BE2C (cell line): ENCODE measurements around the gene LAMC2.

Experiments used
- DNase-seq: peaks from one replicate; pipeline ENCODE4 v3.0.0-alpha.2; 2020
- H3K27me3 ChIP-seq: fragments of 250-450 bp; sonication (Bioruptor Pico); 2 replicates; pipeline ENCODE4 v1.5.1; 2020; ENCODE audit warnings: mild to moderate bottlenecking
- H3K36me3 ChIP-seq: fragments of 250-450 bp; sonication (Bioruptor Pico); 2 replicates; pipeline ENCODE4 v1.5.1; 2020; ENCODE audit warnings: mild to moderate bottlenecking
- H3K4me1 ChIP-seq: fragments of 250-450 bp; sonication (Bioruptor Pico); 2 replicates; pipeline ENCODE4 v1.5.1; 2020
- H3K4me3 ChIP-seq: 2 replicates; pipeline ENCODE4 v1.5.1; 2011; ENCODE audit warnings: low read depth, low read length
- H3K9me3 ChIP-seq: fragments of 250-450 bp; sonication (Bioruptor Pico); 2 replicates; pipeline ENCODE4 v1.5.1; 2020
- CTCF ChIP-seq: IDR thresholded peaks from 2 replicates; pipeline ENCODE4 v1.5.1; 2012; ENCODE audit warnings: mild to moderate bottlenecking, low read depth, low read length

LAMC2 gene

DNA sequence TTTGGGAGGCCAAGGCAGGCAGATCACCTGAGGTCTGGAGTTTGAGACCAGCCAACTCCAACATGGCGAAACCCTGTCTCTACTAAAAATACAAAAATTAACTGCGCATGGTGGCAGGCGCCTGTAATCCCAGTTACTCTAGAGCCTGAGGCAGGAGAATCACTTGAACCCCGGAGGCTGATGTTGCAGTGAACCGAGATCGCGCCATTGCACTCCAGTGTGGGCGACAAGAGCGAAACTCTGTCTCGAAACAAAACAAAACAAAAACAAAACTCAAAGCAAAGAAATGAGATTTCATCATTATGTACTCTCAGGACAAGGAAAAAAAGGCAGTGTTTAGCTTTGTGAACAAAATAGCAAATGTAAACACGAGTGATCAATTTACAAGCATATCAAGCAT, 61.0 kb downstream of the LAMC2 start:
- no peak for TF ChIP-seq CTCF
- Histone ChIP-seq H3K4me3 (no peak overlapping the region), H3K36me3 (no peaks in the 10 kb centered on the region; the same call in 1 of the 2 replicates)

GRCh38 chr1:183247484-183247883, 61.4 kb downstream of the LAMC2 start:
- Histone ChIP-seq H3K9me3 (no peaks in the 10 kb centered on the region), H3K36me3 (no peaks in the 10 kb centered on the region; the same call in 1 of the 2 replicates), H3K27me3 (no peaks in the 10 kb centered on the region), H3K4me1 (no peaks in the 10 kb centered on the region), H3K4me3 (no peak overlapping the region)
- TF ChIP-seq CTCF, result no peak
- DNase-seq, result no peak

More for the DNA sequence above, 61.0 kb downstream of the LAMC2 start:
- Histone ChIP-seq H3K9me3 (no peaks in the 10 kb centered on the region), H3K4me1 (no peaks in the 10 kb centered on the region), H3K27me3 (no peaks in the 10 kb centered on the region)
- no peak for DNase-seq

DNA sequence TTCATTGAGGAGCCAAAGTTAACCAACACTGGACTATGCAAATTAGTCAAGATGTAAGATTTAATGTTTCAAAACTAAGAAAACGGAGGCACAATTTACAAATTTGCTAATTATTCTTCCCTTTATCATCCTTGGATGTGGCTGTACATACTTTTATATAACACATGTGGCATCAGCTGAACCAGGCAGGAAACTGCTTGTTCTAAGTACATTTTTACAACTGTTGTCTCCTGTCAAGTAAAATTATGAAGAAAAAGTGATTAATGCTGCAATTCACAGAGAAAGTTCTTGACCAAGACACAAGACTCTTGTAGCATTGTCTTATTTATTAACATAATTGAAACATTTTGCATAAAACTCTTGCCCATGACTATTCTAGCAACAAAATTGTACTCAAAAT, 61.9 kb downstream of the LAMC2 start:
- no peak for DNase-seq
- Histone ChIP-seq H3K4me3 (no peak overlapping the region), H3K4me1 (no peaks in the 10 kb centered on the region), H3K27me3 (no peaks in the 10 kb centered on the region), H3K9me3 (no peaks in the 10 kb centered on the region), H3K36me3 (no peaks in the 10 kb centered on the region; the same call in 1 of the 2 replicates)
- TF ChIP-seq CTCF, result no peak

DNA sequence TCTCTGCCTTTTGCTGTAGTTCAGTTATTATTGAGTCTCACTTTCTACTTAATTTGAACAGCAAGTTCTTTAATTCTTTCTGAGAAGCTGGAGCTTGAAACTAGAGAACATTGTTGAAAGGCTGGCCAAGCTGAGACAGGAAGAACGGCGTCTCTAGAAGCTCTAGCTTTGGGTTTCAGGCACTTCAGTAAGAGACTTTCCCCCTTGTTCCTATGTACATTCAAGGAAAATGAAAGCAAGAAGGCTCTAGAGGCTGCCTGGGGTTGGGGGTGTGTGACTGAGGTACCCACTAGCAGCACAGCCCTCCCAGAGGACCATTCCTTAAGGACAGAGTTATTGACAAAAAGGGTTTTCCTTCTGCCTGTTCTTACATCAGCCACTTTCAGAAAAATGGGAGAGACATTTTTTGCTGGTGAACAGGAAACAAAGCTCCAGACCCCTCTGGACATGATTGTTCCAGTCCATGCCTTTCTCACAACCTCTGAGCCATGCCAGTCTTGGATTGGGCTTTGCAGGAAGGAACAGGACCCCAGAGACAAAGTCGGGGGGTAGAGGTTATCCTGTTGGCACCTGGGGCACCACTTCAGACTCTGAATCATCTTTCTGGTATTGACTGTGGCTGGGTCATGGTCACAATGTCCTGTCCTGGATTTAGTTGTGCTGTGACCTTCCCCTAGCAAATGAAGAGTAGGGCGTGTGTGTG, 63.1 kb downstream of the LAMC2 start:
- Histone ChIP-seq H3K36me3 (no peaks in the 10 kb centered on the region; the same call in 1 of the 2 replicates), H3K9me3 (no peaks in the 10 kb centered on the region), H3K27me3 (no peaks in the 10 kb centered on the region), H3K4me1 (no peaks in the 10 kb centered on the region), H3K4me3 (no peak overlapping the region)
- no peak for TF ChIP-seq CTCF
- no peak for DNase-seq

DNA sequence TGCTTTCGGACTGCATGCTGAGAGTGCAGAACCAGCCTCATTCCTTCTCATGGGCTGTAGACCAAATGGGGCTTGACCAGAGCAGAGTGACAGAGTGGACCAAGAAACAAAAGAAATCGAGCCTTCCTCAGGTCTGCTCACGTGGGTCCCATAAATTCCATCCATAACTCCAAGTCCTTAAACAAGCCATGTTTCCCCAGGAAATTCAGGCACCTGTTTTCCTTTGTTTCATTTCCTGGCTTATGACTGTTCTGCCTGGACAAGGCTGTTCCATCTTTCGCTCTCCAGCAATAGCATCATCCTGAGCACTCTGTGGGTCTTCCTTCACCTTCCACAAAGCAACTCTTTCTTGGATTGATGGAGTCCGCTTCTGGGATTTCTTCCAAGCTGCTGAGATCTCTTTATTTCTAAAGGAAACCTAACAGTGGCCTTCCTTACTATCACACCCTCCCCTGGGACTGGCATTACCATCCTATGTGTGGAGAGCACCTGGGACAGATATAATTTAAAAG, 63.9 kb downstream of the LAMC2 start:
- no peak overlapping the region for H3K4me3 ChIP-seq
- no peaks in the 10 kb centered on the region for H3K4me1 ChIP-seq
- H3K27me3 ChIP-seq, result no peaks in the 10 kb centered on the region
- H3K9me3 ChIP-seq, result no peaks in the 10 kb centered on the region
- H3K36me3 ChIP-seq, result no peaks in the 10 kb centered on the region; the same call in 1 of the 2 replicates
- no peak for DNase-seq
- TF ChIP-seq CTCF, result no peak
